ENCODE data around the gene SLX1A.
"Not testable (repeated sequence)": the region's sequence is repeated elsewhere in the genome, so short reads cannot be mapped to it uniquely, and the experiment has no call there.

Gene SLX1A

GRCh38 chr16:30193615-30194014 is at the start of gene SLX1A, which contains the start of gene BOLA2B:
TSS of gene SLX1A (plus strand) at chr16:30193875. CDS start at chr16:30194085, 210 bp downstream.
TSS of gene BOLA2B (minus strand) at chr16:30193666. CDS start at chr16:30193595, 71 bp downstream.
- in situ Hi-C loops (cut with HindIII; ENCODE audit: low sequenced_read_pairs): not testable (repeated sequence)

DNA sequence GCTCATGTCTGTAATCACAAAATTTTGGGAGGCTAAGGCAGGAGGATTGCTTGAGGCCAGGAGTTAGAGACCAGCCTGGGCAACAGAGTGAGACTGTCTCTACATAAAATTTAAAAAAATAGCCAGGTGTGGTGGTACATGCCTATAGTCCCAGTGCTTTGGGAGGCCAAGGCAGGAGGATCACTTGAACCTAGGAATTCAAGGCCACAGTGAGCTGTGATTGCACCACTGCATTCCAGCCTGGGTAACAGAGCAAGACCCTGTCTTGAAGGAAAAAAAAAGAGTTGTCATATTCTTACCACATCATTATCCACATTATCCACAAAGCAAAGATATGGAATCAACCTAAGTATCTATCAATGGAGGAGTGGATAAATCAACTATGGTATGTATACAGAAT is 49.7 kb upstream of the SLX1A start:
- in situ Hi-C loops (cut with HindIII; ENCODE audit: low sequenced_read_pairs): no loop called here

DNA sequence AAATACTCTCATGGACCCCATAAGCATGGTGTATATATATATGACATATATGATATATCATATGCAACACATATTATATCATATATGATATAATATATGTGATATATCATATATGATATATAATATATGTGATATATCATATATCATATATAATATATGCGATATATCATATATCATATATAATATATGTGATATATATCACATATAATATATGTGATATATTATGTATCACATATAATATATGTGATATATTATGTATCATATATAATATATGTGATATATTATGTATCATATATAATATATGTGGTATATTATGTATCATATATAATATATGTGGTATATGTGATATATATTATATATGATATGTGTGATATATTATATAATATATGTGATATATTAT is 48.8 kb upstream of the SLX1A start:
- in situ Hi-C loops (cut with HindIII; ENCODE audit: low sequenced_read_pairs): no loop called here

- in situ Hi-C loops (cut with HindIII; ENCODE audit: low sequenced_read_pairs): no loop called here
Measured at GRCh38 chr16:30145657-30146056, 48.0 kb upstream of the SLX1A start.

DNA sequence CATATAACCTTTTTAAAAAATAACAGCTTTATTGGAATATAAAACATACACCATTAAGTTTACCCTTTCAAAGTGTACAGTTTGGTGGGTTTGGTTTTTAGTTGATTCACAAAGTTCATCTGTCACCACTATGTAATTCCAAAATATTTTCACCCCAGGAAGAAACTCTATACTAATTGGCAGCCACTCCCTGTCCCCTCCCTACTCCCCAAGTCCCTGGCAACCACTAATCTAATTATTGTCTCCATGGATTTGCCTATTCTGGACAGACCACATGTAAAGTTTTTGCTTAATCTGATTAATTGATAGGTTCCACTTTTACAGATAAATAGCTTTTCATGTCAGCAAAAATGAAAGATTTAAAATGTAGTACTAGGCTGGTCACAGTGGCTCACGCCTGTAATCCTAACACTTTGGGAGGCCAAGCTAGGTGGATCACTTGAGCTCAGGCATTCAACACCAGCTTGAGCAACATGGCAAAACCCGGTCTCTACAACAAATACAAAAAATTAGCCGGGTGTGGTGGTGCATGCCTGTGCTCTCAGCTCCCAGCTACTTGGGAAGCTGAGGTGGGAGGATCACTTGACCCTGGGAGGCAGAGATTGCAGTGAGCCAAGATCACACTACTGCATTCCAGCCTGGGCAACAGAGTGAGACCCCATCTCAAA is 45.7 kb upstream of the SLX1A start:
- in situ Hi-C loops (cut with HindIII; ENCODE audit: low sequenced_read_pairs): no loop called here

DNA sequence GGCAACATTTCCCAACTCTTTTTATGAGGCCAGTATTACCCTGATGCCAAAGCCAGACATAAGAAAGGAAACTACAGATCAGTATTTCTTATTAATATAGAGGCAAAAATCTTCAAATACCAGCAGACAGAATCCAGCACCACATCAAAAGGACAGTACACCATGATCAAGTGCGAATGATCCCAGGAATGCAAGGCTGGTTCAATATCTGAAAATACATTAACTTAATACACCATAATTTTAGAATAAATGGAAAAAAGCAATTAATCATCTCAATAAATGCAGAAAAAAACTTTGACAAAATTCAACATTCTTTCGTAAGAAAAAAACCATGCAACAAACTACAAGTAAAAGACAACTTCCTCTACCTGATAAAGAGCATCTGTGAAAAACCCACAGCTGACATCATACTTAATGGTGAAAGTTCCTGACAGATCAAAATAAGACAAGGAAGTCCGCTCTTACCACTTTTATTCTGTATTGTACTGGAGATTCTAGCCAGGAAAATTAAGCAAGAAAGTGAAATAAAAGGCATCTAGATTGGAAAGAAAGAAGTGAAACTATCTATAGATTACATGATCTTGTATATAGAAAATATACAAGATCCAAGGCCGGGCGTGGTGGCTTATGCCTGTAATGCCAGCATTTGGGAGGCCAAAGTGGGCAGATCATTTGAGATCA is 44.3 kb upstream of the SLX1A start:
- in situ Hi-C loops (cut with HindIII; ENCODE audit: low sequenced_read_pairs): no loop called here

DNA sequence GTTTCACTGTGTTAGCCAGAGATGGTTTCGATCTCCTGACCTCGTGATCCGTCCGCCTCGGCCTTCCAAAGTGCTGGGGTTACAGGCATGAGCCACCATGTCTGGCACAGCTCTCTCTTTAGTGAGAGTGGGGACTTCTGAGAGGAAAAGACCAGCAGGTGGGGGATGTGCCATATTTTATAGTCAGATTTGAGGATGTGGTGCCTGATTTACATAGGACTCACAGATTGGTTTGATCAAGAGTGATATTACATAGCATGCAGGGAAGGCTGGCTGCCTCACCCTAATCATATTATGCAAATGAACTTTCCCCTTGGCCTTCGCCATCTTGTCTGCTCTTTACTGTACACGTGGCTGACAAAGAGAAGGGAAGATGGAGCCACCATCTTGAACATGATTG is 42.6 kb upstream of the SLX1A start:
- in situ Hi-C loops (cut with HindIII; ENCODE audit: low sequenced_read_pairs): no loop called here

DNA sequence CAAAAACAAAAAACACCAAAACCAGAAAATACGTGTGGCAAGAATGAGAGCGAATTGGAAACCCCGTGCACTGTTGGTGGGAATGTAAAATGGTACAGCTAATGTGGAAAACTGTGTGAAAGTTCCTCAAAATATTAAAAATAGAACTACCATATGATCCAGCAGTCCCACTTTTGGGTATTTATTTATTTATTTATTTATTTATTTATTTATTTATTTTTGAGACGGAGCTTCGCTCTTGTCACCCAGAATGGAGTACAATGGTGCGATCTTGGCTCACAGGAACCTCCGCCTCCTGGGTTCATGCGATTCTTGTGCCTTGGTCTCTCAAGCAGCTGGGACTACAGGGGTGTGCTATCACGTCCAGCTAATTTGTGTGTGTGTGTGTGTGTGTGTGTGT is 41.2 kb upstream of the SLX1A start:
- in situ Hi-C loops (cut with HindIII; ENCODE audit: low sequenced_read_pairs): no loop called here

GRCh38 chr16:30155188-30155587 is 38.5 kb upstream of the SLX1A start:
- in situ Hi-C loops (cut with HindIII; ENCODE audit: low sequenced_read_pairs): no loop called here

GRCh38 chr16:30157214-30157613 is 36.5 kb upstream of the SLX1A start:
- in situ Hi-C loops (cut with HindIII; ENCODE audit: low sequenced_read_pairs): no loop called here

DNA sequence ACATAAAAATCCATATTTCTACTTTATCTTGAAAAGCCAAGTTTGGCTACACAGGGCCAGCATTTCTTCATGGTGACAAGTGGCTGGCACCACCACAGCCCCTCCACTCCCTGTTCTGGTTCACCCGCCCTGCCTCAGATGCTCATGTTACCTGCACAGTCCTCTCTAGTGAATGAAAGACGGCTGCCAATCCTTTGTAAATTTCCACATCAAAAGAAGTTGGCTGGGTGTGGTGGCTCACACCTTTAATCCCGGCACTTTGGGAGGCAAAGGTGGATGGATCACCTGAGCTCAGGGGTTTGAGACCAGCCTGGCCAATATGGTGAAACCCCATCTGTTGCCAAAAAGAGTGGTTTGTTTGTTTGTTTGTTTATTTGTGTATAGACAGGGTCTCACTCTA is 30.1 kb upstream of the SLX1A start:
- in situ Hi-C loops (cut with HindIII; ENCODE audit: low sequenced_read_pairs): no loop called here

DNA sequence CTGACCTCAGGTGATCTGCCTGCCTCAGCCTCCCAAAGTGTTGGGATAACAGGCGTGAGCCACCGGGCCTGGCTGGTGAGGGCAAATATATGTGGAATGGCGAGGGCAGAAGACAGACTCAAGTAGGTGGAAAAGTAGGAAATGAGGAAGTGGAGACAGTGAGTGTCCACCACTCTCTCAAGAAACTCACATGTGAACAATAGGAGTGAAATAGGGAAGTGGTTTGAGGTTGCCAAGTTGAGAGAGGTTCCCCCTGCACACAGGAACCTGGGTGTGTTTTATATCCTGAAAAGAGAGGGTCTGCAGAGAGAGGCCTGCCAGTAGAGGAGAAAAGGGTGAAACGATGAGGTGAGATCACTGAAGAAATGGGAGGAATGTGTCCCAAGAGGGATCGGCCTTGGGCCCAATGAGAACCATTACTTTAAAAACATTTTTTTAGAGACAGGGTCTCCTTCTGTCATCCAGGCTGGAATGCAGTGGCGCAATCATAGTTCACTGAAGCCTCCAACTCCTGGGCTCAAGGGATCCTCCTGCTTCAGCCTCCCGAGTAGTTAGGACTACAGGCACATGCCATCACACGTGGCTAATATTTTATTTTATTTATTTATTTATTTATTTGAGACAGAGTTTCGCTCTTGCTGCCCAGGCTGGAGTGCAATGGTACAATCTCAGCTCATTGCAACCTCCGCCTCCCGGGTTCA is 27.3 kb upstream of the SLX1A start:
- in situ Hi-C loops (cut with HindIII; ENCODE audit: low sequenced_read_pairs): no loop called here

GRCh38 chr16:30168746-30169145 is 24.9 kb upstream of the SLX1A start:
- in situ Hi-C loops (cut with HindIII; ENCODE audit: low sequenced_read_pairs): not testable (repeated sequence)

GRCh38 chr16:30169416-30169815 is 24.3 kb upstream of the SLX1A start:
- in situ Hi-C loops (cut with HindIII; ENCODE audit: low sequenced_read_pairs): not testable (repeated sequence)

GRCh38 chr16:30170145-30170544 is 23.5 kb upstream of the SLX1A start:
- in situ Hi-C loops (cut with HindIII; ENCODE audit: low sequenced_read_pairs): not testable (repeated sequence)

DNA sequence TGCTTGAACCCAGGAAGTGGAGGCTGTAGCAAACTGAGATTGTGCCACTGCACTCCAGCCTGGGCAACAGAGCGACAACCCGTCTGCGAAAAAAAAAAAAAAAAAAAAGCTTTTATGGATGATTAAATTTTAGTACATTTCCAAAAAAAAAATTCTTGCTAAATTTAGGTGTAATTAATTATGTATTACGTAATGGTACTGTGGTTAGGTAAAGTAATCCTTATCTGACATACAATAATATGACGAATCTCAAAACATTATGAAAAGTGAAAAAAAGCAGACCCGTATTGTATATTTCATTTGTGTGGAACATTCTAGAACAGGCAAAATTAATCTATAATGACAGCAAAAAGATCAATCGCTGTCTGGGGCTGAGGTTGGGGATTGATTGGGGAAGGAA is 20.6 kb upstream of the SLX1A start:
- in situ Hi-C loops (cut with HindIII; ENCODE audit: low sequenced_read_pairs): no loop called here

DNA sequence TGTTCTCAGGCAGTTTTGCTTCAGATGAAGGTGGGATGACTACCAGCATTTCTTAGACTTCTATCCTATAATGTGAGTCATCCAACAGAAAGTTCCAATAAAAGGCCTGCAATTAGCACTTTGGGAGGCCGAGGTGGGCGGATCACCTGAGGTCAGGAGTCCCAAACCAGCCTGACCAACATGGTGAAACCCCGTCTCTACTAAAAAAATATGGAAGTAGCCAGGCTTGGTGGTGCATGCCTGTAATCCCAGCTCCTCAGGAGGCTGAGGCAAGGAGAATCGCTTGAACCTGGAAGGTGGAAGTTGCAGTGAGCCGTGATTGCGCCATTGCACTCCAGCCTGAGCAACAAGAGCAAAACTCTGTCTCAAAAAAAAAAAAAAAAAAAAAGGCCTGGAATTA is 16.8 kb upstream of the SLX1A start:
- in situ Hi-C loops (cut with HindIII; ENCODE audit: low sequenced_read_pairs): not testable (repeated sequence)

- in situ Hi-C loops (cut with HindIII; ENCODE audit: low sequenced_read_pairs): no loop called here
Measured at GRCh38 chr16:30179195-30179594, 14.5 kb upstream of the SLX1A start.

GRCh38 chr16:30179931-30180330 is 13.7 kb upstream of the SLX1A start:
- in situ Hi-C loops (cut with HindIII; ENCODE audit: low sequenced_read_pairs): no loop called here

GRCh38 chr16:30180741-30181140 is 12.9 kb upstream of the SLX1A start:
- in situ Hi-C loops (cut with HindIII; ENCODE audit: low sequenced_read_pairs): no loop called here

- in situ Hi-C loops (cut with HindIII; ENCODE audit: low sequenced_read_pairs): no loop called here
Measured at GRCh38 chr16:30183233-30184095, 10.2 kb upstream of the SLX1A start, which contains the start of gene CORO1A. TSS of gene CORO1A (plus strand) at chr16:30183602. CDS start at chr16:30185210, 1,608 bp downstream.

All from endothelial cell of hepatic sinusoid (primary cell).